NCI-H1694 (cell line): Measurements from ENCODE around the gene VPS26C.
"Not testable (repeated sequence)": the region's sequence is repeated elsewhere in the genome, so short reads cannot be mapped to it uniquely, and the experiment has no call there.

Source experiments
- DNase-seq: peaks from one replicate; lab custom pipeline; 2025; lab: John Stamatoyannopoulos, UW

The VPS26C gene

DNA sequence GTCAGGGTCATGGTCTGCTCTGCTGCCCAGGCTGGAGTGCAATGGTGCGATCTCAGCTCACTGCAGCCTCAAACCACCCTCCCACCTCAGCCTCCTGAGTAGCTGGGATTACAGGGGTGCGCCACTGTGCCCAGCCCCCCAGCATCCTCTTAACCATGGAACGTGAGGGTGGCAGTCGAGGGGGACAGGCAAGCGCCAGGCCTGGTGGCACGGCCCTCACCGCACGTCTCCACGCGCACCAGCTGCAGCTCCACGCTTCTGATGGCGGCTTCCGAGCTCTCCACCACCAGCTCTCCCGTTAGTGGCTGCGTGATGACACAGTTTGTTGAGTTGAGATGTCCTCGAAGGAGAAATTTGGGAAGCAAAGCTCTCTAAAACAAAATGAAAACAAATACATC lies 39.1 kb downstream of the VPS26C start:
- no peak for DNase-seq

DNA sequence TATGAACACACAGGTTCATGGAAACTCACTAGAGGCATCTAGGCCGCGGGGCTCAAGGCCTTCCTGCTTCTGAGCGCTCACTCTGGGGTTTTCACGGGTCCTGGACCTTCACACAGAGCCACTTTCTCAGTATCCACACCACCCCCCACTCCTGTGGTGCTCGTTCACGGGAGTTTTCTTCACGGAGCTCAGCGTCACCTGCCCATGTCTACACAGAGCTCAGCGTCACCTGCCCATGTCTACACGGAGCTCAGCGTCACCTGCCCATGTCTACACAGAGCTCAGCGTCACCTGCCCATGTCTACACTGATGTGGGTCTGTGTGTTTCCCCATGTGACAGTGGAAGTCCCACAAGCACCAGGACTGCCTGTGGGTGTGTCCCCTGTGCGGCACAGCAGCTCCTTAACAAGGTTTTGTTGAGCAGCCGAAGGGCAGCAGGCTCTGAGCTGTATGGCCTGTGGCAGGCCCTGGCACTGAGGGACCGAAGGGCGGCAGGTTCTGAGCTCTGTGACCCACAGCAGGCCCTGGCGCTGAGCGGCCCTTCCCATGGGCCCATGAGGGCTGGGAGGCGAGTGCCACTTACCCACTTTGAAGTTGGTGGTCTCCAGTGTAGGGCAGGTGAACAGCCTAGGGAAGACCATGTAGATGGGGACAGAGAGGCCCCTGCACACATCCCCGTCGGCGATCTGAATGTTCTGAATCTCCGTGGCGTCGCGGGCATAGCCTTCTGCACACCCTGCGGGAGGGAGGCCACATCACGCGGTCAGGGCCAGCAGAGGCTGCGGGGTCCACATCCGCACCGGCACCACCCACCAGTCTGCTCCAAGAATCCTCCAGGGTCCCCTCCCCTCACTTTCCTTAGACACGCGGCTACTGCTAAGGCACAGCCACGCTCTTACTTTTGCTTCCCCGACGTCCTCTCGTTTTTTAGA lies 39.8 kb downstream of the VPS26C start:
- no peak for DNase-seq

DNA sequence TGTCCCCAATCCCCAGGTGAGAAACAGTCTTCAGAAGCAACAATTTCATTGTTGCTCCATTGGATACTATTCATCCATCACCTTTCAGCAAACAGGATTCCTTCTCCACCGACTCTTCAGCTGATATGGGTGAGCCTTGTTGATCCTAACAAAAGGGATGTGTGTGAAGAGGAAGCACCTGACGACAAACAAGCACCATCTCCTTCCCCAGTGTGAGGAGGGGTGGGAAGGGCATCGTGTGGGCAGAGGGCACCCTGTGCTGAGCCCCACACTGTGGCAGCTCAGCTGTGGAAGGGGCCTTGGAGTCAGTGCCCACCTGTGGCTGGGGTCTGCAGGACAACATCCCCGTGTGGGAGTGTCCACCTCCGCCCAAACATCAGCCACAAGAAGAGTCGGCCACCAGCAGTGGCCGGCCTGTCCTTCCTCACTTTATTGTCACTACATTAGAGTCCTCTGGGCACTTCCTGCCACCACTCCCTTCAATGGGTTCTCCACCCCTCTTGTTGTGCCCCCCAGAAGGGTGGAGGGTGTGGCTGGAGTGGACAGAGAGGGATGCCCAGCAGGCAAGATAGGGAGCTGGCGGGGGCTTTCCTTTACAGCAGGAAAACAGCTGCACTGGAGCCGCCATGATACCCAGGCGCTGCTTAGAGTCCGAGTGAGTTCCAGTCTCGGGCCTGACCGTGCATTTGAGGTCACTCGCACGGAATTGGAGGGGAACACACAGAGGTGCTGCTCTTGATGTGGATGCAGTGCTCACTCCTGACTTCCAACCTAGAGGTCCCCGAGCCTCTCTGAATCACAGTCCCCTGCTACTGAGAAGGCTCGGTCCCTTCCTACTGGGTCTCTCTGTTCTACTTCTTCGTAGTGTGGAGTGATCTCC lies 40.9 kb downstream of the VPS26C start:
- DNase-seq = no peak

DNA sequence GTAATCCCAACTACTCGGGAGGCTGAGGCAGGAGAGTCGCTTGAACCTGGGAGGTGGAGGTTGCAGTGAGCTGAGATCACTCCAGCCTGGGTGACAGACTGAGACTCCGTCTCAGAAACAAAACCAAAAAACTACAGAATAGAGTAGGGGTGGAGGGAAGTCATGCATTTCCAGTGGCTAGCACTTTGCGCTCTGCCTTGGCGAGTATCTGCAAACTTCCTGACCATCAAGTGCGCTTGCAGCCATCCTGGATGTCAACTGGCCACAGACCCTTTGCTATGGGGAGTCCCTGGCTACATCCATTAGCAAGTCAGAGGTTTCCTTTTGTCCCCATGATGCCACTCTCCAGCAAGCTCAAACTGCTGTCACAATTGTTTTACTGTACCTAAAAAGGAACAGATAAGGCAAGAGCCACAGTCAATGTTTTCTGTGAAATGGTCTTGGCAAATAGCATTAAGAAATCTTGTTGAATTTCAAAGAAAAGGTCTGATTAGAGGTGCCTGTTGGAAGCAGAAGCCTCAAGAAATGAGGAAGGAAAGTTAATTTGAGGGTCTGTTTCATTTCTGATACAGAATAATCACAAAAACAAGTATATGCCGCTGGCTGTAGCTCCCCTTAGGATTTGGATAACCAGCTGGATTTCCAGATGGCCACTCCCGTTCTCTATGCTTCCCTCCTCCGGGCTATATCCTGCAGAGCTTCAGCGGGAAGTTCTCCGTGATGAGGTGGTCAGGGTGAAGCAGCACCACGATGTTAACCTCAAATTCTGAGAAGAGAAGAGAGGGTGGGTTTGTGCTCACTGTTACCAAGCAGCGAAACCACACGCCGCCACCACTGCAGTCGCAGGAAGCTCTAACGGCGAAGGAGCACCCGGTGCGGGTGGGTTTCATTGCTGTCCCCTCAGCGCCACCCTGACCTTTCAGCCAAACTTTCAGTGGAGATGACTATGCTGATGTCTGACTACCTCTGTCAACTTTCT lies 42.0 kb downstream of the VPS26C start:
- no peak for DNase-seq

DNA sequence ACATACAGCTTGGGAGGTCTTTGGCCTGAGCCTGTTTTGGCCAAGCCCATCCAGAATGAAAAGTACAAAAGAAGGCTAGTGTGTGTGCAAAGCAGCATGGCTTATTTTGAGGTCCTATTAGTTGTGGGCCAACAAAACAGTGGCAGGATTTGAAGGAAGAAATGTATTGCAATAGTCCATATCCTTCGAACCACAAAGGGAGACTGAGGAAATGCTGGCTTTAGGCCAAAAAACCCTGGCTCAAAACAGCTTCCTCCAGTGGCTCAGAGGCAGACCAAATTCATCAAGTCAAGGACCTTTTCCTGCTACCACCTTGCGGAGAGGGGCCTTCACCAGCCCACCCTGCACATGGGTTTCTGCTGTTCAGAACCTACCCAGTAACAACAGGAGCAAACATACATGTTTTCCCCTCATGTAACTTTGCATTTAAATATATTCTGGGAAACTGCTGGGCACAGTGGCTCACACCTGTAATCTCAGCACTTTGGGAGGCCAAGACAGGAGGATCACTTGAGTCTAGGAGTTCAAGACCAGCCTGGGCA lies 43.3 kb downstream of the VPS26C start:
- no peak for DNase-seq

DNA sequence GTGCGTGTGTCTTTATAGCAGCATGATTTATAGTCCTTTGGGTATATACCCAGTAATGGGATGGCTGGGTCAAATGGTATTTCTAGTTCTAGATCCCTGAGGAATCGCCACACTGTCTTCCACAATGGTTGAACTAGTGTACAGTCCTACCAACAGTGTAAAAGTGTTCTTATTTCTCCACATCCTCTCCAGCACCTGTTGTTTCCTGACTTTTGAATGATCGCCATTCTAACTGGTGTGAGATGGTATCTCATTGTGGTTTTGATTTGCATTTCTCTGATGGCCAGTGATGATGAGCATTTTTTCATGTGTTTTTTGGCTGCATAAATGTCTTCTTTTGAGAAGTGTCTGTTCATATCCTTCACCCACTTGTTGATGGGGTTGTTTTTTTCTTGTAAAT lies 44.9 kb downstream of the VPS26C start:
- not testable (repeated sequence) for DNase-seq

DNA sequence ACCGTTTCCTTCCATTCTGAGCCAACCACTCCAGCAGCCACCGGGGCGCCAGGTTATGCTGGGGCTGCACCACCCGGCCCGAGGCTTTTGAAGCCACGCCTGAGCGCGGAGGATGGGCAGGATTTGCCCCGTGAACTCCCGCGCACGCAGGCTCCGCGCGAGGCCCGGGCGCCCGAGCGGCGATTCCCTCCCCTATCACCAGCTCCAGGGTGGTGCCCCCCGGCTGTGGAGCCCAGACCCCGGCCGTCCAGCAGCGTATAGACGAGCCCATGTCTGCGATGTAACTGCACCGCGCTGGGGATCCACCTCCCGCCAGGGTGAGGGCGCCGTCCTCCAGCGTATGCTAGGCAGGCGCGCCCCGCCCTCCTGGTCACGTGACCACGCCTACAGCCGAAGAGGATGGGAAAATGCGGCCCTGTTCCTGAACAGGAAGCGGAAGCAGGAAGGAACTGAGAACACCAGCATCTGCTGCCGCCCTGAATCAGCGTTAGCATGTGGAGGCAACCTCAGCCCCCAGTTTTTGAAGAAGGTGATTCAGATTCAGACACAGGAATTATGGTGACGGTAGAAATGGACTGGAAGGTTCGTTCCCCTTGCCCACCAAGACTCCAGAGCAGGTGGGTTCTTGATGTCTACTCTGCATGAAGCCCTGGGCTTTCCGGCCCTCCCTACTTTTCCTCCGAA lies 46.0 kb downstream of the VPS26C start:
- DNase-seq = peak; percentile 98

DNA sequence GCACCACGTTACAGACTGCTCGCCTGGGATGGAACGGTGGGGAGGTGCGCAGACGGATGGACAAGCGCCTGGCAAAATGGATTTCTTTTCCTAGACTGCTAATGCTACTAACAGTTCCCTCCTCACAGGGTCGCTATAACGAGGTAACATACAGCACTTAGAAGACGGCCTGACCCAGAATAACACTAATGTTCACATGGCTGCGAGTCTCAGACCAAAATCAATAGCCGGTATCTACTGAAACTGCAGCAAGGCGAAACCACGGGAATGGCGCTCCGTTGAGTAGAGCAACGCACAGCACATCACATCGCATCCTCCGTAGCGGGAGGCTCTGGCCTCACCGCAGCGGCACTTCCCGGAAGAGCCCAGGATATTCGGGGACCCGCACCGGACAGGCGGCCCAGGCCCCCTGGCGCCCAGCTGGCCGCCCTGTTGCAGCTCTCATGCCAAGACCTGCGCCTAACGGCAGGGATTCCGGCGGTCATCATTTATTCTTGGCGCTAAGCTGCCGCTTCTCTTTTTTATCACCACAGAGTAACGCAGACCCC lies 46.6 kb downstream of the VPS26C start:
- peak; percentile 51 for DNase-seq

DNA sequence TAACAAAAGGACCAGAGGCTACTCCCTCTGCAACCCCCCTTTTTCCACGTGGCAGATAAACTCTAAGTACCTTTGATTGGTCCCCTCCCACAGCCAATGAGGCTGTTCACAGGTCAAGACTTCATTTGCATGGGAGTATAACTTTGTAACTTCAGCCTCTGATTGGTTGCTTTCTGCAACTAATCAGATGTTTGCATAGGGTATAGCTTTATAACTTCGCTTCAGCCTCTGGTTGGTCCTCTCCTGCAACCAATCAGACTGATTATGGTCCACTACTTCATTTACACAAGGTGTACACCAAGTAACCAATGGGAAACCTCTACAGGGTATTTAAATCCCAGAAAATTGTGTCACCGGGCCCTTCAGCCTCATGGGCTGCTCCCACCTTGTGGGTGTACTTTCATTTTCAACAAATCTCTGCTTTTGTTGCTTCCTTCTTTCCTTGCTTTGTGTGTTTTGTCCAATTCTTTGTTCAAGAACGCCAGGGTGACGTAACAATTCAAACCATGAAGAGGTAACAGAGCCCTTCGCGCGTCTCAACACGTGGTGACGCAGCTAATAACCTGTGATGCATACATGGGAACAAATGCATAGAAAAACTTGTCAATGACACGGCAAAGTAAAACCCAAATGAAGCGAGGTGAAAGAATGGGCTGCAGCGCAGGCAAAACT lies 47.2 kb downstream of the VPS26C start:
- no peak for DNase-seq

DNA sequence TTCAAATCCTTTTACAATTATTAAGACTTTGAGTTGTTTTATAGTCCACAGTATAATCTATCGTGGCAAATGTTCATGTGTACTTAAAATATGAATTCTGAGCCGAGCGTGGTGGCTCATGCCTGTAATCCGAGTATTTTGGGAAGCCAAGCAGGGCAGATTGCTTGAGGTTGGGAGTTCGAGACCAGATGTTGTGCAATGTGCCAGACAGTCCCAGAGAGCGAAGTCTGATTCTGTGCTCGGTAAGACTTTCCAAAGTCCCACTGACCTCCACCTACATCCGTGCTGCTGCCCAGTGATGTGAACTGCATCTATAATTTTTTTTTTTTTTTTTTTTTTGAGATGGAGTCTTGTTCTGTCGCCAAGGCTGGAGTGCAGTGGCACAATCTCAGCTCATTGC lies 52.2 kb downstream of the VPS26C start:
- DNase-seq = no peak

DNA sequence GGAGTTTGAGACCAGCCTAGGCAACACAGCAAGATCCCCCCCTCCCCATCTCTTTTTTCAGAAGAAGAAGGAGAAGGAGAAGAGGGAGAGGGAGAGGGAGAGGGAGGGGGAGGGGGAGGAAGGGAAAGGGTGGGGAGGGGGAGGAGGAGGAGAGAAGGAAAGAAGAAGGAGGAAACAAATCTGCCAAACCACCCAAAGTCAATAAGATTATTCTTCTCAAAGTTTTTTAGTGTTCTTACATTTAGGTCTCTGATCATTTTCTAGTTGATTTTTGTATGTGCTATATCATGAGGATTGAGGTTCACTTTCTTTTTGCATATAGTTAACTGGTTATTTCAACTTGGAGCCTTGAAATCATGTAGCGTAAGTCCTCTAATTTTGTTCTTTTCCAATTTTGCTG lies 56.3 kb downstream of the VPS26C start:
- no peak for DNase-seq

DNA sequence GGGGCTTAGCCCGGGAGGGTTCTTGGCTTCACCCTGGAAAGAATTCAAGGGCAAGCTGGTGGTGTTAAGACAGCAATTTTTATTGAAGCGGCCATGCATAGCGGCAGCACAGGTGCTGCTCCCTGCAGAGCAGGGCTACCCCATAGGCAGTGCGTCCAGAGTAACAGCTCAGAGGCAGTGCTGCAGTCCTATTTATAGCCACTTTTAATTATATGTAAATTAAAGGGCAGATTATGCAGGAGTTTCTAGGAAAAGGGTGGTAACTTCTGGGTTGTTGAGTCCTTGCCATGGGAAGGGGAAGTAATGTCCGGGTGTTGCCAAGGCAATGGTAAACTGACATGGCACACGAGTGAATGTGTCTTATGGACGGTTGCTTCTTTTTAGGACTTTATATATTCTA lies 57.0 kb downstream of the VPS26C start:
- DNase-seq = no peak

DNA sequence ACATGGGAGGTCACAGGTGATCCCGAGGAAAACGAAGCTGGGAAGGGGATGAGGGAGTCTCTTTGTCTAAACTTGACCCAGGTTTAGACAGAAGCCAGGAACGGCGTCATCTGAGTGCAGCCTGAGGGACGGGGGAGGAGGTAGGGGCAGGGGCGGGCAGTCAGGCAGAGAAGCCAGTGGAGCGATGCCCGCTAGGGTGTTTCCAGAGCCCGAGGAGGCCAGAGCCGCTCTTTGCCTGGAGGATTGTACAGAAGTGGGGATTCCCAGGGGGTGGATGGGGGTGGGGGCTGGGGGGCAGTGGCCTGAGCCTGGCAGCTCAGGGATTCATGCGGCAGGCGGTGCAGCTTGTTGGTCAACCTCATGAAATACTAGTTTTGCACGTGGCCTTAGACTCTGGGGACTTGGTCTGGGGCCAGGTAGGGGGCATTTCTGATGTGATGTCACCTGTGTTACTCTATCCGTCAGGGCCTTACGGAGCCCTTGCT lies 58.4 kb downstream of the VPS26C start:
- DNase-seq = no peak

DNA sequence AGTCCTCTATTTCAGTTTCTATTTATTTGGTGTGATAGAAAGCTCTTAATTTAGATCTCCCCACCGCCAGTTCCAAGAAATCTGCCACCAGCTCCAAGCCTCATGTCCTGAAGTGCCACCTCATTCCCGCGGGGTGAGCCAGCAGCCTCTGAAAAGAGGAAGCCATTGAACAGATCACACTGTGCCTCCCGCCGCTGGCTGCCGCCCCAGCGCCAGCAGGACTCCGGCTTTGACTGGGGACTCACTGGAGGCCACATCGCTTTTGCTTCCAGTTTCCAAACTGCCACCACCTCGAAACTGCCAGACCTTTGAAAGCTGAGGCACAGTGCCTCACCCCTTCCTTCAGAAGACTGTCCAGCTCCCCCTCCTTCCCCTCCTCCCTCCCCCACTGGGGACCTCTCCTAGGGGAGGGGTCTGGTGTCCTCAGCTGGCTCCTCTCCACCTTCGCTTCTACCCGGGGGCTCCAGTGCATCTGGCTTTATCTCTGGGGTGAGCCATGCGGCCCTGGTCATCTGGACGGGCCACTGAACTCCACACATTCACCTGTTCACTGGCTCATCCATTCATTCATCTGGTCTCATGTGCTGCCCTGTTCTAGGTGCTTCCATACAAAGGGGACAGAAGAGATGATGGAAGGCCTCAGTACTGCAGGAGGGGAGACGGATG lies 58.9 kb downstream of the VPS26C start:
- no peak for DNase-seq

DNA sequence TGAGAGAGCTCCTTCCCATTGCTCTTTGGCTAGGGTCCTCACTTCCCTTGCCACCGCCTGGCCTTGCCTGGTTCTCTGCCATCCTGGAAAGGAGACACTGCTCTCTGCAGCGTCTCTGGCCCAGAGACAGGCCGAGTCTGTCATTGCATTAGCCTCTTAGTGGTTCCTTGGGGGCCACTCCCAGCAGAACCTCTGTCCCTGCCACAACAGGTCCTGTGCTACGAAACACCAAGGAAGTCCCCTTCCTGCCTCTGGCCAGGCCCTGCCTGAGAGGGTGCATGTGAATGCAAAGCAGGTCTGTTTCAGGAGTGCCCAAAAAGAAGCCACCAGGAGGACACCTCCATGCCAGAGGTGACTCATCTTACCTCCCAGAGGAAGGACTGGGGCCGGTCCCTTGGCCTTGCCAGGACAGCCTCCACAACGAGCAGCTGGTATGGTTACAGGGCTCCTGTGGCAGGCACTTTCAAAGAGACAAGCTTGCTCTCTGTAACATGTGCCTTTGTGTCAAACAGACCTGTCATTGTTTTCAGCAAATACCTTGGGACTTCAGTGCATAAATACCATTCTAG lies 59.6 kb downstream of the VPS26C start:
- no peak for DNase-seq

DNA sequence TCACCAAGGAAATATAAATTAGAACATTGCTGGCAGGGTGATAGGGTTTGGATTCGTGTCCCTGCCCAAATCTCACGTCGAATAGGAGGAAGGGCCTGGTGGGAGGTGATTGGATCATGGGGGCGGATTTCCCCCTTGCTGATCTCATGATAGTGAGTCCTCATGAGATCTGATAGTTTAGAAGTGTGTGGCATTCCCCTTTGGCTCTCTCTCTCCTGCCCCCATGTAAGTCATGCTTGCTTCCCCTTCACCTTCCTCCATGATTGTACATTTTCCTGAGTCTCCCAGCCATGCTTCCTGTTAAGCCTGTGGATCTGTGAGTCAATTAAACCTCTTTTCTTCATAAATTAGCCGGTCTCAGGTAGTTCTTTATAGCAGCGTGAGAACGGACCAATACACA lies 60.6 kb downstream of the VPS26C start:
- DNase-seq = no peak

DNA sequence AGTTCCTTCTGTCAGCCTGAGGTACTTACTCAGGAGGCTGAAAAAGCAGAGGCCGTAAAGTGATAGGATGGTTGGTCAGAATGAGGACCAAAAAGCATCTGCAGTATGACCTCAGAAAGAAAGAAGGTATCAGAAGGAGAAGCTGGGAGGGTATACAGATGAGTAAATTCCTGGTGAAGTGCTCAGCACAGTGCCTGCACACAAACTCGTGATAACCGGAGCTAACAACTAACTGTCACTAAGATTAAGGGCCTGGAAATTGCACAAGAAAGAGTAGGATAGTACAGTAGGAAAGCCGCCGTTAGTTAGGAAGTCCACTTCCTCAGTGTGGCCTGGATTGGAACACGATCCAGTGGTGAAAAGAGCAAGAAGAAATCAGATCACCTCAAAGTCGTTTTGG lies 62.6 kb downstream of the VPS26C start:
- DNase-seq = no peak

DNA sequence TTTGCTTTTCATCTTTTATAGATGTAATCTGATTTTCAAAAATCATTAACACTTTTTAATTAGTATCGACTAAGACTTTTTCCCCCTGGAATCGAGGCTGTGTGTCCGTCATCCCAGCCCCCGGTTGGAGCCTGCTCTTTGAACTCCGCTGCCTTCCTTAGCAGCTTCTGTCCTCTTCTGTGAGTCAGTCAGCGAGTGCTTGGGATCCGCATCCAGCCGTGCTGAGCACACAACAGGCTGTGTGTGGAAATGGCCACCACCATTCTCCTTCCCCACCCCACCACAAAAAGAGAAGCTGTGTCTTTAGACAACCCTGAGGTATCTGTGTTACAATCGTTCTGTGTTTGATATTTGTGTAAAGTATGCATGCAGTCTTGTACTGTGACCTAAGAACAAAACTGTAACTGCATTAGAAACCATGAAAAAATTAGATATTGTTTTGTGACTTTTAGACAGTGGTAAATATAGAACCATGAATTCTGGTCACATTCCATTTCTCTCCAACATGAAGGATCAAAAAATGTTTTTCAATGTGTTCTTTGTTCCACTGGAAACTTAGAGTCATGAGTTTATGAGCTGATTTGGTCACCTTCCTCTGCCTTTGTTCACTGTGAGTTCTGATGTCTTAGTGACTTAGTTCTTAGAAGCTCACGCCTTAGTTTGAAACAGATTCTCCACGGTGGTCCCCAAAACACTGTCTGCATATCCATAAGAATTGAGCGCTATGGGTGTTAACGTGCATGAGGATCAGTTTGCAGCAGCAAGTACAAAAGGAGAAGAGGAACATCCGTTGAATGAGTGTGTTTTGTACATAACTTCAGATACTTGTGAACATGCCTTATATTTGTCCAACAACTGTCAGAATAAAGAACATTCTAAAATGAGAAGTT lies 64.7 kb downstream of the VPS26C start:
- DNase-seq = no peak
